ENCODE measurements around the gene SPEG.

SPEG gene

GRCh38 chr2:219532378-219532649 is 97.7 kb downstream of the SPEG start:
- H3K4me1 Mint-ChIP-seq: peaks cover 7% of the 10 kb centered on the region
- no peaks in the 10 kb centered on the region for H3K36me3 Mint-ChIP-seq
- DNase-seq (ENCODE audit: low spot score in 2 of 2) (no peak), ATAC-seq (no peak)
- no peak overlapping the region for H3K27ac Mint-ChIP-seq
- H3K9me3 Mint-ChIP-seq: no peaks in the 10 kb centered on the region
- no peak overlapping the region for H3K4me3 Mint-ChIP-seq

- Mint-ChIP-seq H3K4me3 (no peak overlapping the region), H3K9me3 (no peaks in the 10 kb centered on the region), H3K36me3 (peaks cover 7% of the 10 kb centered on the region), H3K4me1 (peaks cover 7% of the 10 kb centered on the region), H3K27ac (no peak overlapping the region)
- DNase-seq (ENCODE audit: low spot score in 2 of 2): no peak
- ATAC-seq: no peak
These were observed 99.5 kb downstream of the SPEG start for GRCh38 chr2:219533930-219534661.

- DNase-seq (ENCODE audit: low spot score in 2 of 2) (no peak), ATAC-seq (no peak)
- Mint-ChIP-seq H3K27ac (no peak overlapping the region), H3K4me1 (peaks cover 3% of the 10 kb centered on the region), H3K36me3 (peaks cover 25% of the 10 kb centered on the region), H3K4me3 (no peak overlapping the region), H3K9me3 (no peaks in the 10 kb centered on the region)
These were observed 101.8 kb downstream of the SPEG start for GRCh38 chr2:219536425-219536824.

- H3K36me3 Mint-ChIP-seq: peaks cover 27% of the 10 kb centered on the region
- H3K4me1 Mint-ChIP-seq: peaks cover 8% of the 10 kb centered on the region
- no peak overlapping the region for H3K27ac Mint-ChIP-seq
- no peaks in the 10 kb centered on the region for H3K9me3 Mint-ChIP-seq
- DNase-seq (ENCODE audit: low spot score in 2 of 2) (no peak), ATAC-seq (no peak)
- no peak overlapping the region for H3K4me3 Mint-ChIP-seq
These were observed 102.3 kb downstream of the SPEG start for GRCh38 chr2:219536967-219537366.

GRCh38 chr2:219537657-219538488 is 103.2 kb downstream of the SPEG start:
- peaks cover 27% of the 10 kb centered on the region for H3K36me3 Mint-ChIP-seq
- H3K9me3 Mint-ChIP-seq: no peaks in the 10 kb centered on the region
- no peak for ATAC-seq
- no peak for DNase-seq (ENCODE audit: low spot score in 2 of 2)
- H3K4me1 Mint-ChIP-seq: peaks cover 17% of the 10 kb centered on the region
- H3K27ac Mint-ChIP-seq: peak overlapping the region; percentile 20
- H3K4me3 Mint-ChIP-seq: no peak overlapping the region

GRCh38 chr2:219538504-219538951 is 103.9 kb downstream of the SPEG start:
- Mint-ChIP-seq H3K4me1 (peaks cover 18% of the 10 kb centered on the region), H3K27ac (peak overlapping the region; percentile 20), H3K4me3 (no peak overlapping the region), H3K9me3 (no peaks in the 10 kb centered on the region), H3K36me3 (peaks cover 27% of the 10 kb centered on the region)
- DNase-seq (ENCODE audit: low spot score in 2 of 2) (no peak), ATAC-seq (no peak)

GRCh38 chr2:219538956-219539788 is 104.5 kb downstream of the SPEG start:
- ATAC-seq: no peak
- Mint-ChIP-seq H3K36me3 (peaks cover 27% of the 10 kb centered on the region), H3K4me1 (peaks cover 19% of the 10 kb centered on the region), H3K4me3 (no peak overlapping the region), H3K27ac (no peak overlapping the region), H3K9me3 (no peaks in the 10 kb centered on the region)
- DNase-seq (ENCODE audit: low spot score in 2 of 2): no peak

- no peak for ATAC-seq
- Mint-ChIP-seq H3K4me1 (peaks cover 29% of the 10 kb centered on the region), H3K4me3 (no peak overlapping the region), H3K9me3 (no peaks in the 10 kb centered on the region), H3K27ac (no peak overlapping the region), H3K36me3 (peaks cover 33% of the 10 kb centered on the region)
- no peak for DNase-seq (ENCODE audit: low spot score in 2 of 2)
These were observed 105.5 kb downstream of the SPEG start for GRCh38 chr2:219539926-219540678.

- ATAC-seq (no peak), DNase-seq (ENCODE audit: low spot score in 2 of 2) (no peak)
- H3K9me3 Mint-ChIP-seq: no peaks in the 10 kb centered on the region
- H3K27ac Mint-ChIP-seq: no peak overlapping the region
- peaks cover 33% of the 10 kb centered on the region for H3K36me3 Mint-ChIP-seq
- H3K4me3 Mint-ChIP-seq: peak overlapping the region; percentile 88
- peaks cover 29% of the 10 kb centered on the region for H3K4me1 Mint-ChIP-seq
These were observed 106.3 kb downstream of the SPEG start for GRCh38 chr2:219540784-219541504.

GRCh38 chr2:219541611-219542180 is 107.1 kb downstream of the SPEG start:
- peak; percentile 63 for ATAC-seq
- H3K36me3 Mint-ChIP-seq: peaks cover 33% of the 10 kb centered on the region
- no peaks in the 10 kb centered on the region for H3K9me3 Mint-ChIP-seq
- peaks cover 29% of the 10 kb centered on the region for H3K4me1 Mint-ChIP-seq
- H3K27ac Mint-ChIP-seq: no peak overlapping the region
- H3K4me3 Mint-ChIP-seq: peak overlapping the region; percentile 88
- peak; percentile 85 to 96 for DNase-seq (ENCODE audit: low spot score in 2 of 2)

GRCh38 chr2:219542931-219543595 is 108.4 kb downstream of the SPEG start:
- no peak overlapping the region for H3K27ac Mint-ChIP-seq
- ATAC-seq: peak; percentile 65
- no peaks in the 10 kb centered on the region for H3K9me3 Mint-ChIP-seq
- H3K4me3 Mint-ChIP-seq: peak overlapping the region; percentile 88
- H3K36me3 Mint-ChIP-seq: peaks cover 33% of the 10 kb centered on the region
- peak in 1 of 2 donors; percentile 59 for DNase-seq (ENCODE audit: low spot score in 2 of 2)
- H3K4me1 Mint-ChIP-seq: peaks cover 29% of the 10 kb centered on the region

- peak; percentile 85 for ATAC-seq
These were observed 109.1 kb downstream of the SPEG start, which contains the start of the genes CHPF and TMEM198 for GRCh38 chr2:219543596-219544358. CHPF (minus strand) TSS chr2:219543809; CDS start chr2:219543538, 271 bp downstream. TMEM198 (plus strand) TSS chr2:219544028; CDS start chr2:219544728, 700 bp downstream.

GRCh38 chr2:219544567-219544966 is 109.9 kb downstream of the SPEG start:
- H3K4me3 Mint-ChIP-seq: peak overlapping the region; percentile 88
- DNase-seq (ENCODE audit: low spot score in 2 of 2) (no peak), ATAC-seq (no peak)
- no peaks in the 10 kb centered on the region for H3K9me3 Mint-ChIP-seq
- peak overlapping the region; percentile 59 for H3K27ac Mint-ChIP-seq
- peaks cover 29% of the 10 kb centered on the region for H3K4me1 Mint-ChIP-seq
- H3K36me3 Mint-ChIP-seq: peaks cover 22% of the 10 kb centered on the region

More at GRCh38 chr2:219543596-219544358, 109.1 kb downstream of the SPEG start, which contains the start of the genes CHPF and TMEM198:
- Mint-ChIP-seq H3K27ac (peak within 1 kb of the TSS; percentile 59), H3K4me1 (peaks cover 29% of the 10 kb centered on the region), H3K36me3 (peaks cover 29% of the 10 kb centered on the region), H3K9me3 (no peaks in the 10 kb centered on the region), H3K4me3 (peak within 1 kb of the TSS; percentile 88)
- DNase-seq (ENCODE audit: low spot score in 2 of 2): peak; percentile 90 to 97
